ENCODE measurements around the gene SCAMP4. TPM values are rescaled to one million over a fixed set of nuclear protein-coding genes. Genes with fewer than 3 reads are reported as not detected.

The SCAMP4 gene
- total RNA-seq, 4 donors from 2014 or later: 26.6 to 76.5 (median 59.3) TPM

DNA sequence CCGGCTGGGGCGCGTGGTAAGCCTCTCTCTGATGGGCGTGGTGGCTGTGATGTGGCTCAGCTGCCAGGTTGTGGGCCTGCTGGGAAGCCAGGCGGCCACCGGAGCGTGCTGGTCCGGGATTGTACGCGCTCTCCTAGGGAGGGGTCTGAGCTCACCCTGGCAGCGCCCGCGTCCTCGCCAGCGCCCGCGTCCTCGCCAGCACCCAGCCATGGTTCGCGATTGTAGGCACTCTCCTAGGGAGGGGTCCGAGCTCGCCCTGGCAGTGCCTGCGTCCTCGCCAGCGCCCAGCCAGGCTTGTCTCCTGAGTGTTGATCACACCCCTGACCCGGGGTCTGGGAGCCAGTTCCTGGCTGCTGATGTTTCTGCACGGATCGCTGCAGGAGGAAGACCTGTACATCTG lies 13.8 kb downstream of the SCAMP4 start:
- H3K27ac ChIP-seq (replicated peaks in 1 of 4): no peak overlapping the region
- H3K27me3 ChIP-seq: no peaks in the 10 kb centered on the region
- H3K4me1 ChIP-seq: peaks cover 0 to 2% (median 0%) of the 10 kb centered on the region in 4 donors
- 94% methylated on average over 25 of the region's 28 CpGs for WGBS
- H3K9me3 ChIP-seq: no peaks in the 10 kb centered on the region
- peaks cover 46 to 92% (median 73%) of the 10 kb centered on the region in 4 donors for H3K36me3 ChIP-seq
- intact Hi-C loops (cut with DNase I): no loop called here
- H3K4me3 ChIP-seq: no peak overlapping the region
- no peak for TF ChIP-seq POLR2A (IDR thresholded peaks at IDR 0.05; ENCODE audit: low read depth)
- no peak for TF ChIP-seq POLR2AphosphoS5 (IDR thresholded peaks at IDR 0.05)
- no peak for TF ChIP-seq EP300 (IDR thresholded peaks at IDR 0.05)
- TF ChIP-seq, protein P1, sequence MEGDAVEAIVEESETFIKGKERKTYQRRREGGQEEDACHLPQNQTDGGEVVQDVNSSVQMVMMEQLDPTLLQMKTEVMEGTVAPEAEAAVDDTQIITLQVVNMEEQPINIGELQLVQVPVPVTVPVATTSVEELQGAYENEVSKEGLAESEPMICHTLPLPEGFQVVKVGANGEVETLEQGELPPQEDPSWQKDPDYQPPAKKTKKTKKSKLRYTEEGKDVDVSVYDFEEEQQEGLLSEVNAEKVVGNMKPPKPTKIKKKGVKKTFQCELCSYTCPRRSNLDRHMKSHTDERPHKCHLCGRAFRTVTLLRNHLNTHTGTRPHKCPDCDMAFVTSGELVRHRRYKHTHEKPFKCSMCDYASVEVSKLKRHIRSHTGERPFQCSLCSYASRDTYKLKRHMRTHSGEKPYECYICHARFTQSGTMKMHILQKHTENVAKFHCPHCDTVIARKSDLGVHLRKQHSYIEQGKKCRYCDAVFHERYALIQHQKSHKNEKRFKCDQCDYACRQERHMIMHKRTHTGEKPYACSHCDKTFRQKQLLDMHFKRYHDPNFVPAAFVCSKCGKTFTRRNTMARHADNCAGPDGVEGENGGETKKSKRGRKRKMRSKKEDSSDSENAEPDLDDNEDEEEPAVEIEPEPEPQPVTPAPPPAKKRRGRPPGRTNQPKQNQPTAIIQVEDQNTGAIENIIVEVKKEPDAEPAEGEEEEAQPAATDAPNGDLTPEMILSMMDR (IDR thresholded peaks at IDR 0.05): no peak
- DNase-seq (ENCODE audit: extremely low spot score): no peak

DNA sequence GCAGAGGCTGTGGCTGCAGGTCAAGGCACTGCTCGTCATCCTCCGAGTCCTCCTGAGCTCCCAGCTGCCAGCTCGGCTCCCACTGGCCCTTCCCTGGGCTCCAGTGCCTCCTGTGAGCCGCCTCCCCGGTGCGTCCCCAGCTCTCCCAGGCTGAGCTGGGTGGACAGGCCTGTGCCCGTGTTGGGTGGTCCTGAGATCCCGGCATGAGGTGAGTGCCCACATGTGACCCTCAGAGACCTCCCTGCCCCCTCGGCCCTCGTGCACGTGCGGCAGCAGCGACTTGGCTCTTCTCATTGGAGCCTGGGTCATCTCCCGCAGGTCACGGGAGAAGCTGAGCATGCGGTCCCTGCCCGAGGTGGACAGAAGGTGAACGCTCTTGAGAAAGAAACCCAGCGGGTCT lies 15.4 kb downstream of the SCAMP4 start:
- intact Hi-C loops (cut with DNase I): no loop called here
- Histone ChIP-seq H3K4me3 (no peak overlapping the region), H3K9me3 (no peaks in the 10 kb centered on the region), H3K27me3 (no peaks in the 10 kb centered on the region), H3K36me3 (peaks cover 52 to 92% (median 75%) of the 10 kb centered on the region in 4 donors), H3K27ac (replicated peaks in 1 of 4) (no peak overlapping the region), H3K4me1 (no peaks in the 10 kb centered on the region)
- TF ChIP-seq EP300 (IDR thresholded peaks at IDR 0.05) (no peak), POLR2AphosphoS5 (IDR thresholded peaks at IDR 0.05) (no peak), POLR2A (IDR thresholded peaks at IDR 0.05; ENCODE audit: low read depth) (no peak)
- TF ChIP-seq, protein P1 (IDR thresholded peaks at IDR 0.05): no peak
- no peak for DNase-seq (ENCODE audit: extremely low spot score)
- 80% methylated on average over 1 of the region's 19 CpGs for WGBS

DNA sequence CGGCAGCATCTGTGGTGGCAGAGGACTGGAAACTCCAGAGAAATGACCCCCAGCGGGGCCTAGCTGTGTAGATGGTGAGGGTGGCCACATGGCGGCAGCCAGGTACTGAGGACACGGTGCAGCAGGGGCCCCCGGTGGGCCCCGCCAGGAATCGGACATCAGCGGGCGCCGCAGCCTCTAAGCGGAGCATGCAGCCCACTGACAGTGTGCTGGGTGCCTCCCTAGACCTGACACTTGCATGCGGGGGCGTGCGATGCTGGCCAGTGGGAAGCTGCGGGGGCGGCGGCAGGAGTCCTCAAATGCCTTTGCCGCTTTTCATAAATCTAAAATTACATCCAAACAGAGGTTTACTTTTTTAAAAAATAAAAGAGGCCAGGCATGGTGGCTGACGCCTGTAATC lies 16.1 kb downstream of the SCAMP4 start:
- Histone ChIP-seq H3K27me3 (no peaks in the 10 kb centered on the region), H3K27ac (replicated peaks in 1 of 4) (no peak overlapping the region), H3K4me3 (no peak overlapping the region), H3K9me3 (no peaks in the 10 kb centered on the region), H3K4me1 (no peaks in the 10 kb centered on the region), H3K36me3 (peaks cover 52 to 94% (median 76%) of the 10 kb centered on the region in 4 donors)
- no peak for DNase-seq (ENCODE audit: extremely low spot score)
- intact Hi-C loops (cut with DNase I): no loop called here
- TF ChIP-seq, protein P1 (IDR thresholded peaks at IDR 0.05): no peak
- TF ChIP-seq EP300 (IDR thresholded peaks at IDR 0.05) (no peak), POLR2A (IDR thresholded peaks at IDR 0.05; ENCODE audit: low read depth) (no peak), POLR2AphosphoS5 (IDR thresholded peaks at IDR 0.05) (no peak)
- 97% methylated on average over 14 of the region's 19 CpGs for WGBS

DNA sequence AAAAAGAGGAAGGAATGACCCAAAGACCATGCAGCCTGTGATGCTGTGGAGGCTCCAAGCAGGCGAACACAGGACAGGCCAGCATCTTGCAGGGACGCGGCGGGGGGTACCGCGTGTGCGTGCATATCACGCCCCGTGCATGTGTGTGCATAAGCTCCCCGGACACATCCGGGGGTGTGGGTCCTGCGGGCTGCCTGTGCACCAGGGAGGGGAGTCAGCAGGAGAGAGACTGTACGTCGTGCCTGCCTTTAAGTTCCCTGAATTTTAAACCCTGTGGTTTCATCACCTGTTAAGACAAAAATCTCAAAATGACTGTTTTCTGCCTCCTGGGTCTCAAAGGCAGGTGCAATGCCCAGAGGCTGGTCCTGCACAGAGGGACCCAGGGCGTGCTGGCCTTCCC lies 16.6 kb downstream of the SCAMP4 start:
- Histone ChIP-seq H3K36me3 (peaks cover 52 to 89% (median 76%) of the 10 kb centered on the region in 4 donors), H3K4me1 (no peaks in the 10 kb centered on the region), H3K4me3 (no peak overlapping the region), H3K27me3 (no peaks in the 10 kb centered on the region), H3K27ac (replicated peaks in 1 of 4) (no peak overlapping the region), H3K9me3 (no peaks in the 10 kb centered on the region)
- no peak for DNase-seq (ENCODE audit: extremely low spot score)
- 93% methylated on average over 15 of the region's 15 CpGs for WGBS
- intact Hi-C loops (cut with DNase I): no loop called here
- no peak for TF ChIP-seq POLR2AphosphoS5 (IDR thresholded peaks at IDR 0.05)
- TF ChIP-seq, protein P1 (IDR thresholded peaks at IDR 0.05): no peak
- TF ChIP-seq EP300 (IDR thresholded peaks at IDR 0.05): no peak
- TF ChIP-seq POLR2A (IDR thresholded peaks at IDR 0.05; ENCODE audit: low read depth): no peak

DNA sequence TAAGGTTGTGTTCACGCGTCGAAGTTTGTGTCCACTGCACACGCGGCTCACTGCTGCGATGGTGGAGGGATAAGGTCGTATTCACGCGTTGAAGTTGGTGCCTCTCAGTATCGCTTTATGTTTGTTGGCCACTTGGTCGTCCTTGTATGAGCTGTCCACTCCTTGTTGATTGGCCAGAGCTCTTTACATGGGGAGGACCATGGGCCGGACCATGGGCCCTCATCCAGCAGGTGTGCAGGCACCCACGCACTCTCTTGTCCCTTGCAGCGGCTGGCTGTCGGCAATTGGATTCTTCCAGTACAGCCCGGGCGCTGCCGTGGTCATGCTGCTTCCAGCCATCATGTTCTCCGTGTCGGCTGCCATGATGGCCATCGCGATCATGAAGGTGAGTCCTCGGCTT lies 17.6 kb downstream of the SCAMP4 start:
- TF ChIP-seq, protein P1 (IDR thresholded peaks at IDR 0.05): no peak
- no peak for TF ChIP-seq POLR2A (IDR thresholded peaks at IDR 0.05; ENCODE audit: low read depth)
- TF ChIP-seq POLR2AphosphoS5 (IDR thresholded peaks at IDR 0.05): no peak
- no peak for TF ChIP-seq EP300 (IDR thresholded peaks at IDR 0.05)
- no peak for DNase-seq (ENCODE audit: extremely low spot score)
- Histone ChIP-seq H3K9me3 (no peaks in the 10 kb centered on the region), H3K4me3 (no peak overlapping the region), H3K27me3 (no peaks in the 10 kb centered on the region), H3K36me3 (peaks cover 50 to 79% (median 71%) of the 10 kb centered on the region in 4 donors), H3K27ac (replicated peaks in 1 of 4) (no peak overlapping the region), H3K4me1 (no peaks in the 10 kb centered on the region)
- intact Hi-C loops (cut with DNase I): no loop called here
- 92% methylated on average over 23 of the region's 23 CpGs for WGBS

All from esophagus muscularis mucosa (tissue), 4 donors.